ENCODE results near the gene SLC25A5. TPM values are rescaled to one million over a fixed set of nuclear protein-coding genes. Genes with fewer than 3 reads are reported as not detected.
A peak's percentile ranks its signal among the peaks of the same experiment; 100 is the strongest.

SLC25A5 gene
- total RNA-seq, 4 donors from 2014 or later = 319 to 1,302 (median 724) TPM

DNA sequence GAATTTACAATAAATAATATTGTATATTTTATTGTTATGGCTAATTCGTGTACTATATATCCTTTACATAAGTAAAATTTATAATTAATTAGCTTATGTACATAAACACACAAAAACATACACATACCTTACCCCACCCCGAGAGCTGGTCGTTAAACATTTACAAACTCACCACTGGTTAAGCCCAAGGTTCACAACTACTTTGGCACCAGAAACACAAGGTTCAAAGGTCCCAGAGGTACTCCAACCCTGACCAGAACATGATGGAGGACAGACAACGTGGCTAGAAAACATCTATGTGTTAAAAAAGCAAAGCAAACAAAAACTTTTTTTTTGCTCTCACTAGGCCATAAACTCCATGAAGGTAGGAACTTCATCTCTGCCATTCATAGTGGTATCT lies 37.7 kb downstream of the SLC25A5 start:
- H3K4me3 ChIP-seq = no peak overlapping the region
- DNase-seq = peak; percentile 38
- H3K9me3 ChIP-seq = no peaks in the 10 kb centered on the region
- no peaks in the 10 kb centered on the region for H3K36me3 ChIP-seq
- H3K4me1 ChIP-seq = peaks cover 0 to 21% (median 7%) of the 10 kb centered on the region in 4 donors
- in situ Hi-C loops (cut with MboI; ENCODE audit: low pct_ligation_motif_present in 1 of 4, low pct_unique_long_range_greater_than_20kb in 1 of 4, low sequenced_read_pairs in 3 of 4) = loop anchor here in 1 of 4 donors (25.0 kb wide), 1 partner anchor 231 kb away; no protein-coding TSS in a partner anchor
- H3K27me3 ChIP-seq = no peaks in the 10 kb centered on the region
- WGBS, 2 donors (ENCODE audit: low coverage in 1 of 2) = 45 to 67% methylated on average over 1 to 4 of the region's 4 CpGs
- TF ChIP-seq, protein P1, sequence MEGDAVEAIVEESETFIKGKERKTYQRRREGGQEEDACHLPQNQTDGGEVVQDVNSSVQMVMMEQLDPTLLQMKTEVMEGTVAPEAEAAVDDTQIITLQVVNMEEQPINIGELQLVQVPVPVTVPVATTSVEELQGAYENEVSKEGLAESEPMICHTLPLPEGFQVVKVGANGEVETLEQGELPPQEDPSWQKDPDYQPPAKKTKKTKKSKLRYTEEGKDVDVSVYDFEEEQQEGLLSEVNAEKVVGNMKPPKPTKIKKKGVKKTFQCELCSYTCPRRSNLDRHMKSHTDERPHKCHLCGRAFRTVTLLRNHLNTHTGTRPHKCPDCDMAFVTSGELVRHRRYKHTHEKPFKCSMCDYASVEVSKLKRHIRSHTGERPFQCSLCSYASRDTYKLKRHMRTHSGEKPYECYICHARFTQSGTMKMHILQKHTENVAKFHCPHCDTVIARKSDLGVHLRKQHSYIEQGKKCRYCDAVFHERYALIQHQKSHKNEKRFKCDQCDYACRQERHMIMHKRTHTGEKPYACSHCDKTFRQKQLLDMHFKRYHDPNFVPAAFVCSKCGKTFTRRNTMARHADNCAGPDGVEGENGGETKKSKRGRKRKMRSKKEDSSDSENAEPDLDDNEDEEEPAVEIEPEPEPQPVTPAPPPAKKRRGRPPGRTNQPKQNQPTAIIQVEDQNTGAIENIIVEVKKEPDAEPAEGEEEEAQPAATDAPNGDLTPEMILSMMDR (IDR thresholded peaks at IDR 0.05) = no peak
- TF ChIP-seq POLR2AphosphoS5 (IDR thresholded peaks at IDR 0.05) (peak in 1 of 3 donors; percentile 15), EP300 (IDR thresholded peaks at IDR 0.05; ENCODE audit: low read depth) (no peak), POLR2A (IDR thresholded peaks at IDR 0.05) (no peak)
- intact Hi-C loops (cut with DNase I; ENCODE audit: low total_unique reads) = no loop called here
- H3K27ac ChIP-seq = peak overlapping the region in 2 of 4 donors; percentile 17 to 84

GRCh38 chrX:119507206-119507605 lies 39.0 kb downstream of the SLC25A5 start:
- in situ Hi-C loops (cut with MboI; ENCODE audit: low pct_ligation_motif_present in 1 of 4, low pct_unique_long_range_greater_than_20kb in 1 of 4, low sequenced_read_pairs in 3 of 4) = loop anchor here in 1 of 4 donors (25.0 kb wide), 1 partner anchor 230 kb away; no protein-coding TSS in a partner anchor
- H3K4me3 ChIP-seq = no peak overlapping the region
- no peak for TF ChIP-seq POLR2AphosphoS5 (IDR thresholded peaks at IDR 0.05)
- TF ChIP-seq, protein P1 (IDR thresholded peaks at IDR 0.05) = no peak
- TF ChIP-seq EP300 (IDR thresholded peaks at IDR 0.05; ENCODE audit: low read depth) = no peak
- no peak for TF ChIP-seq POLR2A (IDR thresholded peaks at IDR 0.05)
- no peak for DNase-seq
- no peaks in the 10 kb centered on the region for H3K36me3 ChIP-seq
- intact Hi-C loops (cut with DNase I; ENCODE audit: low total_unique reads) = no loop called here
- H3K9me3 ChIP-seq = no peaks in the 10 kb centered on the region
- no peaks in the 10 kb centered on the region for H3K27me3 ChIP-seq
- peak overlapping the region; percentile 8 to 51 (median 23) for H3K27ac ChIP-seq
- WGBS, 2 donors (ENCODE audit: low coverage in 1 of 2) = 86% methylated on average over 6 of the region's 6 CpGs; no CpG with 5 or more reads in 1 of the 2 donors
- H3K4me1 ChIP-seq = peaks cover 0 to 13% (median 6%) of the 10 kb centered on the region in 4 donors

DNA sequence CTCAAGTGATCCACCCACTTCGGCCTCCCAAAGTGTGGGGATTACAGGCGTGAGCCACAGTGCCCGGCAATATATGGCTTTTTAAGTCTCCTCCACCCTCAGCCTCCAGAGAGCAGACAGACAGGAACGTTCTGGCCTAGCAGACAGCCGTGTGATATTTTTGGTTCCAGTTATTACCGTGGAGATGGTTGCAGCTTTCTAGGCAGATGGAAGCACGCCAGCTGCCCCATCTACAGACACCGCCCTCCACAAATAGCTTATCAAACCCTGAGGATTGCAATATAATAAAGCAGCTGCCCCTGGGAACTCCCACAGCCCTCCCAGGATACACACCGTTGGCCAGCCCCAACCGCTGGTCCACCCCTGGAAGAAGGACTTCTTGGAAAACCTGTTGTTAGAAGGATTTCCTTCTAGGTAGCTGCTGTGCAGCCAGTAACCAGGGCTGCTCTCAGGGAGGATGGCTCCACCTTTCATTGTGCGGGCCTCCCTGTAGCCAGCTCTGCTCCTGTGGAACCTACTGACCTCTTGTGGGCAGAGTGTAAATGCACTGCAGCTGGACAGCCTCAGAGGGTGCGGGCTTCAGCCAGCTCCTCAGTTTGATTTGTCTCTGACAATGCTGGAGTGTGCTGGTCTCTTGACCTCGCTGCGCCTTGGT lies 44.0 kb downstream of the SLC25A5 start:
- H3K27me3 ChIP-seq = no peaks in the 10 kb centered on the region
- no peaks in the 10 kb centered on the region for H3K36me3 ChIP-seq
- TF ChIP-seq POLR2A (IDR thresholded peaks at IDR 0.05) = no peak
- no peak for TF ChIP-seq EP300 (IDR thresholded peaks at IDR 0.05; ENCODE audit: low read depth)
- TF ChIP-seq, protein P1 (IDR thresholded peaks at IDR 0.05) = peak; percentile 46 to 66 (median 51)
- peak in 1 of 3 donors; percentile 16 for TF ChIP-seq POLR2AphosphoS5 (IDR thresholded peaks at IDR 0.05)
- in situ Hi-C loops (cut with MboI; ENCODE audit: low pct_ligation_motif_present in 1 of 4, low pct_unique_long_range_greater_than_20kb in 1 of 4, low sequenced_read_pairs in 3 of 4) (loop anchor here in 2 of 4 donors (10.0 to 25.0 kb wide), 2 partner anchors 223 to 225 kb away; no protein-coding TSS in a partner anchor), intact Hi-C loops (cut with DNase I; ENCODE audit: low total_unique reads) (no loop called here)
- WGBS, 2 donors (ENCODE audit: low coverage in 1 of 2) = 53% methylated on average over 14 of the region's 14 CpGs; no CpG with 5 or more reads in 1 of the 2 donors
- H3K9me3 ChIP-seq = no peaks in the 10 kb centered on the region
- no peak overlapping the region for H3K4me3 ChIP-seq
- H3K4me1 ChIP-seq = peaks cover 0 to 3% (median 0%) of the 10 kb centered on the region in 4 donors
- DNase-seq = peak; percentile 70
- H3K27ac ChIP-seq = peak overlapping the region; percentile 46 to 55 (median 50)

- in situ Hi-C loops (cut with MboI; ENCODE audit: low pct_ligation_motif_present in 1 of 4, low pct_unique_long_range_greater_than_20kb in 1 of 4, low sequenced_read_pairs in 3 of 4) (loop anchor here in 2 of 4 donors (10.0 to 25.0 kb wide), 2 partner anchors 219 to 221 kb away; no protein-coding TSS in a partner anchor), intact Hi-C loops (cut with DNase I; ENCODE audit: low total_unique reads) (no loop called here)
- Histone ChIP-seq H3K36me3 (no peaks in the 10 kb centered on the region), H3K27ac (no peak overlapping the region), H3K27me3 (no peaks in the 10 kb centered on the region), H3K4me1 (peaks cover 0 to 3% (median 0%) of the 10 kb centered on the region in 4 donors), H3K4me3 (no peak overlapping the region), H3K9me3 (no peaks in the 10 kb centered on the region)
- DNase-seq = peak; percentile 23
- TF ChIP-seq, protein P1 (IDR thresholded peaks at IDR 0.05) = peak; percentile 59 to 83 (median 73)
- TF ChIP-seq POLR2AphosphoS5 (IDR thresholded peaks at IDR 0.05) = no peak
- WGBS, 2 donors (ENCODE audit: low coverage in 1 of 2) = 35 to 39% methylated on average over 4 to 5 of the region's 5 CpGs
Observed at GRCh38 chrX:119516157-119516702, 48.0 kb downstream of the SLC25A5 start.
